Hepatocyte (in vitro differentiated cells): Measurements from ENCODE around the gene FAM161A.

Source experiments
- CTCF ChIP-seq: fragments of 200-600 bp; sonication (generic); IDR thresholded peaks from 2 replicates; pipeline ENCODE4 v1.5.1; 2016; ENCODE audit warnings: antibody characterized with exemption, mild to moderate bottlenecking; ENCODE audit not compliant: poor library complexity
- EZH2 ChIP-seq: fragments of 200-600 bp; sonication (generic); IDR thresholded peaks from 2 replicates; pipeline ENCODE4 v1.6.1; 2016; ENCODE audit warnings: antibody characterized with exemption, mild to moderate bottlenecking, borderline replicate concordance
- EZH2phosphoT487 ChIP-seq: fragments of 200-600 bp; sonication (generic); IDR thresholded peaks from one replicate; pipeline ENCODE4 v1.6.1; 2018; ENCODE audit warnings: antibody characterized with exemption, mild to moderate bottlenecking, low read depth, moderate library complexity; ENCODE audit not compliant: unreplicated experiment, severe bottlenecking

GRCh38 chr2:61862085-61862484 is 8.2 kb upstream of the FAM161A start:
- TF ChIP-seq CTCF (no peak), EZH2 (no peak), EZH2phosphoT487 (no peak)
